HTR-8/SVneo (cell line): ENCODE results near the gene PCED1A.
A peak's percentile ranks its signal among the peaks of the same experiment; 100 is the strongest.
"Not testable (repeated sequence)": the region's sequence is repeated elsewhere in the genome, so short reads cannot be mapped to it uniquely, and the experiment has no call there.

ENCODE experiments used
- DNase-seq: peaks from one replicate; pipeline ENCODE4 v3.0.0; 2011; ENCODE audit warnings: low spot score, mixed read lengths; ENCODE audit not compliant: insufficient read length
- FAIRE-seq: peaks from 2 replicates; lab custom pipeline; 2011; peaks lifted over from hg19 to GRCh38; lab: Jason Lieb, UNC

Gene PCED1A

DNA sequence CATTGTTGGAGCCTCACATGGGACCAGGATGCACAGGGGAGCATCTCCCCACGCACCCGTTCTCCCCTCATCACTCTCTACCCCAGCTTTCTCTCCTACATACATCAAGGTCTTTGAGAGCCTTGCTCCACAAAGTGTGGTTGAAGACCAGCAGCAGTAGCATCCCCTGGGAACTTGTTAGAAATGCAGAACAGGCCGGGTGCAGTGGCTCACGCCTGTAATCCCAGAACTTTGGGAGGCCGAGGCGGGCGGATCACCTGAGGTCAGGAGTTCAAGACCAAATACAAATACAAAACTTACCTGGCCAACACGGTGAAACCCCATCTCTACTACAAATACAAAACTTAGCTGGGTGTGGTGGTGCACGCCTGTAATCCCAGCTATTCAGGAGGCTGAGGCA lies 32.5 kb downstream of the PCED1A start:
- FAIRE-seq: not testable (repeated sequence)

GRCh38 chr20:2807019-2807418 lies 33.4 kb downstream of the PCED1A start:
- DNase-seq: no peak
- FAIRE-seq: no peak

More for the DNA sequence above, 32.5 kb downstream of the PCED1A start:
- not testable (repeated sequence) for DNase-seq

DNA sequence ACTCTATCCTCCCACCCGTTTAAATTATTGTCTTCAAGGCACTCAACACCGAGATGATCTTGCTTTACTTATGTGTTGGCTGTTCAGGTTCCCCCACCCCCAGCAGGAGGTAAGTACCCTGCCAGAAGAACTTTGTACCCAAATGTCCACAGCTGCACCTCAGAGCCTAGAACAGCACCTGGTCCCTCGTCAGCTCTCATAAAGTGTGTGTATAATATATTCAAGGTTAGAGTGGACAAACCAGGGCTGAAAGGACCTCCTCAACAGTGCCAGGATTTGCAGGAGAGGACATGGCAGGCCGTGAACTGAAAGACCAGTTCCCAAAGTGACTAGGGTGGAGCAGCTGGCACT lies 34.1 kb downstream of the PCED1A start:
- DNase-seq: no peak
- no peak for FAIRE-seq

- FAIRE-seq: peak; percentile 33
Measured at GRCh38 chr20:2805689-2806350, 34.6 kb downstream of the PCED1A start.

DNA sequence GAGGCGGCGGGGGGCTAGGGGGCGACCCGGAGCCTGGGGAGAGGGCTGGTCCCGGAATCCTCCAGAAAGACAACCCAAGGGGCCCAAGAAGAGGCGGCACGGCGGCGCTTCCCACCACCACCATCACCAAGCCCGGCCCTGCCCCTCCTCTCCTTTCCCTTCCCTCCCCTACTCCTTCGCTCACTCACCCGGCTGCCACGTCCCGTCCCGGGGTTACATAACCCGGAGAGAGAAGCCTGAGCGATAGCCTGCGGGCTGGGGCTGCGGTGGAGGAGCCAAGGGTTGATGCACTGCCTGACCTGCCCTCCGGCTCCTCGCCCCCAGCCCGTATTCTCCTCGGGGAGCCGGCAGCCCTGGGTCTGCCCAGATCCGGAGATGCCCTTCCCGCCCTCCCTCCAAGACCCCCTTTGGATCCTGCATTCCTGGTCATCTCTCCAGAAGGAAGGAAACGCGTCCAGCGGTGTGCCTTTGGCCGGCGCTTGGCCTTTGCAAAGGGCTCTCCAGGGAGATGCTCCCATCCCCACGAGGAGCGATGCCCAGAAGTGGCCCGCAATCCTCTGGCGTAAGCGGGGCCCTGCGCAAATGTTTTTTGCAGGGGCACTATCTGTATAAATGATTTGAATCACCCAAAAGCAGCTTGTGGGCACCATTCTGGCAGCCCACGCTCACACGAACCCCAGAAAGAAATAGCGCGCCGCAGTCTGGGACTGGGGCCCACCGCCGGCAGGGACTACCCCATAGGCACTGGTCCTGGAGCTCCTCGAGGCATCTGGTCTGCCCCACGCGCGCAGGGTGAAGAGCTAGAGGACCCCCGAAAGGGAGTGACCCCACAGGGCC lies 35.4 kb downstream of the PCED1A start:
- DNase-seq: no peak
- no peak for FAIRE-seq

More at GRCh38 chr20:2805689-2806350, 34.6 kb downstream of the PCED1A start:
- no peak for DNase-seq

DNA sequence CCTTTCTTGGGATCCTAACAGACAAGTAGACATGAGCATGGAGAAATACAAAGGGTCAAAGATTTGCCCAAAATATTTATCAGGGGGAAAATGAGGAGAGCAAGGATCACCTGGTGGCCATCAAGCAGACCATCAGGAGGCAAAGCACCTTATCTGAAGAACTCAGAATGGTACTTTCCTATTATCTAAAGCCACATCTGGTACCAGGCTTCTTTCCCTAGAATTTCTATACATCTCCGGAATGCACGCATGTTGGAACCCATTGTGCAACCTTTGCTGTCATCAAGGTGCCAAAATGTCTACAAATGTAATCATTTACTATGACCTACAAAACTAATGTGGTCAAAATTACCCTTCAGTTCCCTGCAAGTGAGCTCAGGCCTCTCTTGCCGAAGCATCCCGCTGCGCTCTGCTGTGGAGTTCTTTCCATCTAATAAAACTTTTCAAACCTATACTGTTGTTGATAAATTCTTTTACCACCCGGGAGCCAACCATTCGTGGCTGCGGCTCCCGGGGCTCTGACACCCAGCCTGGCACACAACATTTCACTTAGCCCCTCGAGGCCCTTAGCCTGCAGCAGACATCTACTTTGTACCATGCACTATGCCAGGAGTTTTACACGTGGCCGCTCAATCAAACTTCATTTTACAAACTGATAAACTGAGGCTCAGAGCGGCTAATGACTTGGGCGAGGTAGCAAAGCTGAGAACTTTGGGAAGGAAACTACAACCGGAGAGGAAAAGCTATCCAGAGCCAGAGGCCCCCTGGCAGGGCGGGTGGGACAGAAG lies 36.2 kb downstream of the PCED1A start:
- FAIRE-seq (no peak), DNase-seq (no peak)

- no peak for DNase-seq
- FAIRE-seq: no peak
Measured at GRCh38 chr20:2801286-2801728, 39.1 kb downstream of the PCED1A start.

GRCh38 chr20:2800521-2801285 lies 39.8 kb downstream of the PCED1A start, which contains the start of gene CPXM1:
TSS of gene CPXM1 (minus strand) at chr20:2800627. CDS start at chr20:2800572, 55 bp downstream.
- FAIRE-seq (peak; percentile 72), DNase-seq (peak; percentile 62)

DNA sequence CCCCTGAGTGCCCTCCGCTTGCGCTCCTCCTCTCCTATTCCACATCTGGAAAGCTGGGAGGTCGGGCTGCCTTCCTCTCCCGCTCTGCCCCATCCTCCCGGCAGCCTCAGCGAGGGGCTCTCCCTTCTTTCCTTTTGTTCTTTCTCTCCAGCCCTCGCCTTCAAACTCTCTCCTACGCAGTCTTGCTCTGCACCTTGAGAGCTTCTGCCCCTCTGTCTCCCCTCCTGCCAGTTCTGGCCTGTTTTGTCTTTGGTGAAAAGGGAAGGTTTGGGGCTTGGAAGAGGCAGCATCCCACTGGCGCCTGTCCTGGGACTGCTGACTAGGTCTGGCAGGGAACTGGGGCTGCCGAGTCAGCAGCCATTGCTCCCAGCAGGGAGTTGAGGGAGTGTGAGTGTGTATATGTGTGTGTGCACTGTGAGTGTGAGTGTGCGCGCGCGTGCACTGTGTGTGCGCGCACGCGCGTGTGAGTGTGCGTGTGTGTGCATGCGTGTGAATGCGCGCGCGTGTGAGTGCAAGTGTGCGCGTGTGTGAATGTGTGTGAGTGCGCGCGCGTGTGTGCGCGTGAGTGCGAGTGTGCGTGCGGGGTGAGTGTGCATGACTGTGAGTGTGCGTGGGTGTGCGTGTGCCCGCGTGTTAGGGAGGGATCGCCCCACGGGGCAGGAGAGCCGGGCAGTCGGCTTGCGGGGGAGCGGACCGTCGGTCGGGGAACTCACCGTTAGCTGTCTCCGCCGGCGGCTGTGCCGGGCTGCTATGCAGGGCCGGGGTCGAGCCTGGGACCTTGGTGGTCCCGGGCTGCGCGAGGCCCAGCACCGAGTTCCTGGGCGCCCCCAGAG lies 40.6 kb downstream of the PCED1A start:
- no peak for DNase-seq
- FAIRE-seq: peak; percentile 93

- no peak for FAIRE-seq
- DNase-seq: no peak
Measured at GRCh38 chr20:2799271-2799670, 41.2 kb downstream of the PCED1A start.

DNA sequence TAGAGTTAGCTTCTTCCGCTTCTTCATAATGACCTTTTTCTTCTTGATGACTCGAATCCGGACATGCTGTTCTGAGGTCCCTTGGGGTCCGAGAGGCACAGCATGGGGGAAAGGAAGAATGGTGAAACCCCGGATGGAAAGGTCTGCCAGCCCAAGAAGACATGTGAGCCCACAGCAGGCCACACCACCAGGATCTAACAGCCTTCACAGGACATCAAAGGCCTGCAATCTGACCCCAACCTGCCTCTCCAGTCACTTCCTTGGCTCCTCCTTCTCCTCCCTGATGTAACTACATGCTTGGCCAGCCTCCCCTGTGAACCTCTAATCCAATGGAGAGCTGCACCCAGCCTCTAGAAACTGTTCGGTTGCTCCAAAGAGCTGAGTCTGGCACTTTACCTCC lies 41.6 kb downstream of the PCED1A start:
- DNase-seq (no peak), FAIRE-seq (no peak)

- DNase-seq (no peak), FAIRE-seq (no peak)
Measured at GRCh38 chr20:2798095-2798805, 42.2 kb downstream of the PCED1A start.

DNA sequence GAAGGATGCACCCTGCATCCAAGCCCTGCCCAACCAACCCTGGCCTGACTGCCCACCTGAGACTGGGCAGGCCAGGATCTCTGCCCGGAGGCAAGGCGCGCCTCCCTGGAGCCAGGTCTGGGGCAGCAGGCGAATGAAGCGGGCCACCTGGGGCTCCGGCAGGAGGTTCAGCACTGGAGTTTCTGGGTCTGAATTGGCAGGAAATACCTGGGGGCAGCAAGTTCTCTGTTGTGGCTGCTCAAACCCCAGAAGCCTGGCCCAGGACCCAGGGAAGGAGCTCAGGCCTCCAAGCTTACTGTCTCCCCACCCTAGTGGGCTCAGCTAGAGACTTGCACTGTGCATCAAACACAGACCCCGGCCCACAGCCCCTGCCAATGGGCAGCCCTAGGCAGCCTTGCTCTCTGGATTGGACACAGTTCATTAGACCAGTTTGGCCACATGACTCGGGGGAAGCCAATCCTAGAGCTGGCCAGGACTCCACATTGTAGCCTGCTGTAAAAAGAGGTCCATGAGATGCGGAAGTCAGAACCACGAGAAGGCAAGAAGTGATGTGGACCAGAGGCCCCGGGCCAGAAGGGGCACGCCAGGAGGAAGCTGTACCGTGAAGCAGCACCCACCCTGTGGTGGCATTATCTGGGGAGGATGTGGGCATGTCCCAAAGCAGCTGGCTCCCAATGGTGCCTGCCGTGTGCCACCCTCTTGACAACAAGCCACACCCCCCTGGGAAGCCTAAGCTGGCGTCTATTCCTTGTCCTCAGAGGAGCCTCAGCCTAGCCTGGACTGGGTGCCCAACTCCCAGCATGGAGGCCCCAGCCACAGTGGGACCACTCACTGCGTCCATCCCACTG lies 43.1 kb downstream of the PCED1A start:
- FAIRE-seq (no peak), DNase-seq (no peak)

GRCh38 chr20:2796011-2796660 lies 44.3 kb downstream of the PCED1A start:
- DNase-seq (no peak), FAIRE-seq (no peak)

DNA sequence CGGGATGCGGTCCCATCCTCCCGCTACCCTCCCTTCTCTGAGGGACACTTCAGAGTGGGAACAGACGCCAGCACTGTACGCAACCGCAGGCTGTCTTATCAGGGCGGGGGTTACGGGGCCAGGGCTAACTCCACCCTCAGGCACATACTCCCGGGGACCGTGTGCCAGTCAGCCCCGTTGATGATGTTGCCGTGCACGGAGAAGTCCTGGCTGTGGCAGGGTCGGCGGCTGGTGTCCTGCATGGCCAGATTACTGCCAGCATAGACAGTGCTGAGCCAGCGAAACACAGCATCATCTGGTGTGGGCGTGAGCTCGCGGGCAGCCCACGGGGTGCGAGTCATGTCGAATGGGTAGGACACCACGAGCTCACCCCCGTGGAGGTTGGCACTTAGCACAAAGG lies 45.0 kb downstream of the PCED1A start:
- peak; percentile 68 for FAIRE-seq
- DNase-seq: no peak

- DNase-seq: no peak
- no peak for FAIRE-seq
Measured at GRCh38 chr20:2794866-2795447, 45.5 kb downstream of the PCED1A start.
